HEK293 (cell line): ENCODE data around the gene FGR.

Source experiments
- BCL11B ChIP-seq: fragments of 450-650 bp; formaldehyde crosslinking; IDR thresholded peaks from 2 replicates; pipeline ENCODE4 v1.5.1; 2016; ENCODE audit warnings: low read depth, missing biosample characterization, missing genetic modification characterization
- EGR2 ChIP-seq: fragments of 450-650 bp; formaldehyde crosslinking; IDR thresholded peaks from 2 replicates; pipeline ENCODE4 v1.5.1; 2016; ENCODE audit warnings: low read depth, missing biosample characterization, missing genetic modification characterization
- GLIS2 ChIP-seq: fragments of 450-650 bp; formaldehyde crosslinking; IDR thresholded peaks from 2 replicates; pipeline ENCODE4 v1.5.1; 2016; ENCODE audit warnings: missing biosample characterization, missing genetic modification characterization
- PRDM2 ChIP-seq: fragments of 450-650 bp; formaldehyde crosslinking; IDR thresholded peaks from 2 replicates; pipeline ENCODE4 v1.5.1; 2016; ENCODE audit warnings: missing biosample characterization, missing genetic modification characterization, borderline replicate concordance
- REPIN1 ChIP-seq: fragments of 450-650 bp; formaldehyde crosslinking; IDR thresholded peaks from 2 replicates; pipeline ENCODE4 v1.5.1; 2017; ENCODE audit warnings: missing biosample characterization, missing genetic modification characterization, low read depth
- YY2 ChIP-seq: fragments of 450-650 bp; formaldehyde crosslinking; IDR thresholded peaks from 2 replicates; pipeline ENCODE4 v1.5.1; 2016; ENCODE audit warnings: missing biosample characterization, missing genetic modification characterization
- ZBTB1 ChIP-seq: fragments of 450-650 bp; formaldehyde crosslinking; IDR thresholded peaks from 2 replicates; pipeline ENCODE4 v1.5.1; 2016; ENCODE audit warnings: missing biosample characterization, missing genetic modification characterization
- ZFP37 ChIP-seq: fragments of 450-650 bp; formaldehyde crosslinking; IDR thresholded peaks from 2 replicates; pipeline ENCODE4 v1.5.1; 2016; ENCODE audit warnings: missing biosample characterization, missing genetic modification characterization
- ZNF174 ChIP-seq: fragments of 450-650 bp; formaldehyde crosslinking; IDR thresholded peaks from 2 replicates; pipeline ENCODE4 v1.5.0; 2017; ENCODE audit warnings: missing biosample characterization, mild to moderate bottlenecking, missing genetic modification characterization
- ZNF175 ChIP-seq: fragments of 450-650 bp; formaldehyde crosslinking; IDR thresholded peaks from 2 replicates; pipeline ENCODE4 v1.5.1; 2016; ENCODE audit warnings: missing biosample characterization, missing genetic modification characterization
- ZNF214 ChIP-seq: fragments of 450-650 bp; formaldehyde crosslinking; IDR thresholded peaks from 2 replicates; pipeline ENCODE4 v1.5.1; 2017; ENCODE audit warnings: missing biosample characterization, mild to moderate bottlenecking, missing genetic modification characterization, borderline replicate concordance
- ZNF501 ChIP-seq: fragments of 450-650 bp; formaldehyde crosslinking; IDR thresholded peaks from 2 replicates; pipeline ENCODE4 v1.5.1; 2016; ENCODE audit warnings: missing biosample characterization, missing genetic modification characterization
- ZNF571 ChIP-seq: fragments of 450-650 bp; formaldehyde crosslinking; IDR thresholded peaks from 2 replicates; pipeline ENCODE4 v1.5.0; 2017; ENCODE audit warnings: missing biosample characterization, missing genetic modification characterization
- ZNF654 ChIP-seq: fragments of 450-650 bp; formaldehyde crosslinking; IDR thresholded peaks from 2 replicates; pipeline ENCODE4 v1.5.1; 2016; ENCODE audit warnings: low read depth, missing biosample characterization, missing genetic modification characterization
- ZXDB ChIP-seq: fragments of 450-650 bp; formaldehyde crosslinking; IDR thresholded peaks from 2 replicates; pipeline ENCODE4 v1.5.1; 2016; ENCODE audit warnings: missing biosample characterization, missing genetic modification characterization
- TF ChIP-seq, protein P1 (sequence below): IDR thresholded peaks from 2 replicates; pipeline ENCODE4 v1.6.1; 2011; ENCODE audit warnings: mild to moderate bottlenecking, low read depth, low read length, borderline replicate concordance
- TF ChIP-seq, protein P2 (sequence below): fragments of 450-650 bp; formaldehyde crosslinking; IDR thresholded peaks from 2 replicates; pipeline ENCODE4 v1.5.1; 2016; ENCODE audit warnings: missing biosample characterization, missing genetic modification characterization
- TF ChIP-seq, protein P3 (sequence below): fragments of 450-650 bp; formaldehyde crosslinking; IDR thresholded peaks from 2 replicates; pipeline ENCODE4 v1.5.1; 2016; ENCODE audit warnings: missing biosample characterization, missing genetic modification characterization
- TF ChIP-seq, protein P4 (sequence below): fragments of 450-650 bp; formaldehyde crosslinking; IDR thresholded peaks from 2 replicates; pipeline ENCODE4 v1.5.1; 2017; ENCODE audit warnings: missing biosample characterization, missing genetic modification characterization
- TF ChIP-seq, protein P5 (sequence below): fragments of 450-650 bp; formaldehyde crosslinking; IDR thresholded peaks from 2 replicates; pipeline ENCODE4 v1.5.1; 2016; ENCODE audit warnings: missing biosample characterization, missing genetic modification characterization

The FGR gene

GRCh38 chr1:27605796-27606707 lies 28.9 kb downstream of the FGR start (continued):
- TF ChIP-seq ZXDB (tag by site-specific recombination), result no peak
- TF ChIP-seq ZFP37 (tag by site-specific recombination), result no peak
- no peak for TF ChIP-seq ZNF174 (tag by site-specific recombination)
- no peak for TF ChIP-seq ZNF214
- no peak for TF ChIP-seq ZBTB1 (tag by site-specific recombination)
- TF ChIP-seq, protein P1, sequence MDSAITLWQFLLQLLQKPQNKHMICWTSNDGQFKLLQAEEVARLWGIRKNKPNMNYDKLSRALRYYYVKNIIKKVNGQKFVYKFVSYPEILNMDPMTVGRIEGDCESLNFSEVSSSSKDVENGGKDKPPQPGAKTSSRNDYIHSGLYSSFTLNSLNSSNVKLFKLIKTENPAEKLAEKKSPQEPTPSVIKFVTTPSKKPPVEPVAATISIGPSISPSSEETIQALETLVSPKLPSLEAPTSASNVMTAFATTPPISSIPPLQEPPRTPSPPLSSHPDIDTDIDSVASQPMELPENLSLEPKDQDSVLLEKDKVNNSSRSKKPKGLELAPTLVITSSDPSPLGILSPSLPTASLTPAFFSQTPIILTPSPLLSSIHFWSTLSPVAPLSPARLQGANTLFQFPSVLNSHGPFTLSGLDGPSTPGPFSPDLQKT, result no peak
- TF ChIP-seq, protein P2, sequence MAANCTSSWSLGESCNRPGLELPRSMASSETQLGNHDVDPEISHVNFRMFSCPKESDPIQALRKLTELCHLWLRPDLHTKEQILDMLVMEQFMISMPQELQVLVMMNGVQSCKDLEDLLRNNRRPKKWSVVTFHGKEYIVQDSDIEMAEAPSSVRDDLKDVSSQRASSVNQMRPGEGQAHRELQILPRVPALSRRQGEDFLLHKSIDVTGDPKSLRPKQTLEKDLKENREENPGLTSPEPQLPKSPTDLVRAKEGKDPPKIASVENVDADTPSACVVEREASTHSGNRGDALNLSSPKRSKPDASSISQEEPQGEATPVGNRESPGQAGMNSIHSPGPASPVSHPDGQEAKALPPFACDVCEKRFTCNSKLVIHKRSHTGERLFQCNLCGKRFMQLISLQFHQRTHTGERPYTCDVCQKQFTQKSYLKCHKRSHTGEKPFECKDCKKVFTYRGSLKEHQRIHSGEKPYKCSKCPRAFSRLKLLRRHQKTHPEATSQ, result no peak
- TF ChIP-seq REPIN1 (tag by site-specific recombination), result no peak
- TF ChIP-seq EGR2 (tag by site-specific recombination), result no peak
- TF ChIP-seq ZNF654 (tag by site-specific recombination), result peak; percentile 99
- TF ChIP-seq YY2, result no peak
- peak; percentile 83 for TF ChIP-seq GLIS2
- no peak for TF ChIP-seq ZNF571
- TF ChIP-seq, protein P3, sequence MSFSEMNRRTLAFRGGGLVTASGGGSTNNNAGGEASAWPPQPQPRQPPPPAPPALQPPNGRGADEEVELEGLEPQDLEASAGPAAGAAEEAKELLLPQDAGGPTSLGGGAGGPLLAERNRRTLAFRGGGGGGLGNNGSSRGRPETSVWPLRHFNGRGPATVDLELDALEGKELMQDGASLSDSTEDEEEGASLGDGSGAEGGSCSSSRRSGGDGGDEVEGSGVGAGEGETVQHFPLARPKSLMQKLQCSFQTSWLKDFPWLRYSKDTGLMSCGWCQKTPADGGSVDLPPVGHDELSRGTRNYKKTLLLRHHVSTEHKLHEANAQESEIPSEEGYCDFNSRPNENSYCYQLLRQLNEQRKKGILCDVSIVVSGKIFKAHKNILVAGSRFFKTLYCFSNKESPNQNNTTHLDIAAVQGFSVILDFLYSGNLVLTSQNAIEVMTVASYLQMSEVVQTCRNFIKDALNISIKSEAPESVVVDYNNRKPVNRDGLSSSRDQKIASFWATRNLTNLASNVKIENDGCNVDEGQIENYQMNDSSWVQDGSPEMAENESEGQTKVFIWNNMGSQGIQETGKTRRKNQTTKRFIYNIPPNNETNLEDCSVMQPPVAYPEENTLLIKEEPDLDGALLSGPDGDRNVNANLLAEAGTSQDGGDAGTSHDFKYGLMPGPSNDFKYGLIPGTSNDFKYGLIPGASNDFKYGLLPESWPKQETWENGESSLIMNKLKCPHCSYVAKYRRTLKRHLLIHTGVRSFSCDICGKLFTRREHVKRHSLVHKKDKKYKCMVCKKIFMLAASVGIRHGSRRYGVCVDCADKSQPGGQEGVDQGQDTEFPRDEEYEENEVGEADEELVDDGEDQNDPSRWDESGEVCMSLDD, result peak; percentile 83
- TF ChIP-seq, protein P4, sequence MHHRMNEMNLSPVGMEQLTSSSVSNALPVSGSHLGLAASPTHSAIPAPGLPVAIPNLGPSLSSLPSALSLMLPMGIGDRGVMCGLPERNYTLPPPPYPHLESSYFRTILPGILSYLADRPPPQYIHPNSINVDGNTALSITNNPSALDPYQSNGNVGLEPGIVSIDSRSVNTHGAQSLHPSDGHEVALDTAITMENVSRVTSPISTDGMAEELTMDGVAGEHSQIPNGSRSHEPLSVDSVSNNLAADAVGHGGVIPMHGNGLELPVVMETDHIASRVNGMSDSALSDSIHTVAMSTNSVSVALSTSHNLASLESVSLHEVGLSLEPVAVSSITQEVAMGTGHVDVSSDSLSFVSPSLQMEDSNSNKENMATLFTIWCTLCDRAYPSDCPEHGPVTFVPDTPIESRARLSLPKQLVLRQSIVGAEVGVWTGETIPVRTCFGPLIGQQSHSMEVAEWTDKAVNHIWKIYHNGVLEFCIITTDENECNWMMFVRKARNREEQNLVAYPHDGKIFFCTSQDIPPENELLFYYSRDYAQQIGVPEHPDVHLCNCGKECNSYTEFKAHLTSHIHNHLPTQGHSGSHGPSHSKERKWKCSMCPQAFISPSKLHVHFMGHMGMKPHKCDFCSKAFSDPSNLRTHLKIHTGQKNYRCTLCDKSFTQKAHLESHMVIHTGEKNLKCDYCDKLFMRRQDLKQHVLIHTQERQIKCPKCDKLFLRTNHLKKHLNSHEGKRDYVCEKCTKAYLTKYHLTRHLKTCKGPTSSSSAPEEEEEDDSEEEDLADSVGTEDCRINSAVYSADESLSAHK, result no peak
- no peak for TF ChIP-seq ZNF501 (tag by site-specific recombination)
- TF ChIP-seq BCL11B (tag by site-specific recombination), result no peak
- TF ChIP-seq PRDM2 (tag by site-specific recombination), result no peak
- TF ChIP-seq ZNF175 (tag by site-specific recombination), result no peak
- TF ChIP-seq, protein P5, sequence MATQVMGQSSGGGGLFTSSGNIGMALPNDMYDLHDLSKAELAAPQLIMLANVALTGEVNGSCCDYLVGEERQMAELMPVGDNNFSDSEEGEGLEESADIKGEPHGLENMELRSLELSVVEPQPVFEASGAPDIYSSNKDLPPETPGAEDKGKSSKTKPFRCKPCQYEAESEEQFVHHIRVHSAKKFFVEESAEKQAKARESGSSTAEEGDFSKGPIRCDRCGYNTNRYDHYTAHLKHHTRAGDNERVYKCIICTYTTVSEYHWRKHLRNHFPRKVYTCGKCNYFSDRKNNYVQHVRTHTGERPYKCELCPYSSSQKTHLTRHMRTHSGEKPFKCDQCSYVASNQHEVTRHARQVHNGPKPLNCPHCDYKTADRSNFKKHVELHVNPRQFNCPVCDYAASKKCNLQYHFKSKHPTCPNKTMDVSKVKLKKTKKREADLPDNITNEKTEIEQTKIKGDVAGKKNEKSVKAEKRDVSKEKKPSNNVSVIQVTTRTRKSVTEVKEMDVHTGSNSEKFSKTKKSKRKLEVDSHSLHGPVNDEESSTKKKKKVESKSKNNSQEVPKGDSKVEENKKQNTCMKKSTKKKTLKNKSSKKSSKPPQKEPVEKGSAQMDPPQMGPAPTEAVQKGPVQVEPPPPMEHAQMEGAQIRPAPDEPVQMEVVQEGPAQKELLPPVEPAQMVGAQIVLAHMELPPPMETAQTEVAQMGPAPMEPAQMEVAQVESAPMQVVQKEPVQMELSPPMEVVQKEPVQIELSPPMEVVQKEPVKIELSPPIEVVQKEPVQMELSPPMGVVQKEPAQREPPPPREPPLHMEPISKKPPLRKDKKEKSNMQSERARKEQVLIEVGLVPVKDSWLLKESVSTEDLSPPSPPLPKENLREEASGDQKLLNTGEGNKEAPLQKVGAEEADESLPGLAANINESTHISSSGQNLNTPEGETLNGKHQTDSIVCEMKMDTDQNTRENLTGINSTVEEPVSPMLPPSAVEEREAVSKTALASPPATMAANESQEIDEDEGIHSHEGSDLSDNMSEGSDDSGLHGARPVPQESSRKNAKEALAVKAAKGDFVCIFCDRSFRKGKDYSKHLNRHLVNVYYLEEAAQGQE (tag by site-specific recombination), result no peak
